H1 (cell line): ENCODE data around the gene SMARCC2. TPM values are rescaled to one million over a fixed set of nuclear protein-coding genes. Genes with fewer than 3 reads are reported as not detected.

Experiments used
- CTCF ChIA-PET: fragments of 300-600 bp; sonication (Branson Sonifier 250); formaldehyde crosslinking; loops from one replicate; lab custom pipeline; 2021; ENCODE audit not compliant: partially characterized antibody; lab: Charles Lee
- POLR2A ChIA-PET: fragments of 300-600 bp; sonication (Branson Sonifier 250); formaldehyde crosslinking; loops from one replicate; lab custom pipeline; 2021; ENCODE audit warnings: inconsistent platforms; ENCODE audit not compliant: partially characterized antibody; lab: Charles Lee
- DNase-seq, 2 experiments: peaks; one replicate each; pipeline versions ENCODE4 v3.0.0 to v3.0.0-alpha.2; 2010 to 2022; ENCODE audit warnings: low spot score in 2 of 2, low read depth in 1 of 2, mixed read lengths in 1 of 2
- FAIRE-seq: peaks from 2 replicates; lab custom pipeline; 2011; peaks lifted over from hg19 to GRCh38; lab: Jason Lieb, UNC
- H2AFZ ChIP-seq: 2 replicates; pipeline ENCODE4 v1.8.1; 2012; ENCODE audit warnings: low read length, inconsistent platforms
- H2AK5ac ChIP-seq: 2 replicates; pipeline ENCODE4 v1.6.1; 2013; ENCODE audit warnings: low read depth, low read length
- H2BK120ac ChIP-seq: replicated peaks from 2 replicates; pipeline ENCODE3; 2013; ENCODE audit warnings: low read depth, low read length, inconsistent platforms
- H2BK12ac ChIP-seq: 2 replicates; pipeline ENCODE4 v1.6.1; 2013; ENCODE audit warnings: low read depth, low read length
- H2BK15ac ChIP-seq: 2 replicates; pipeline ENCODE4 v1.6.1; 2013; ENCODE audit warnings: low read length
- H2BK20ac ChIP-seq: 2 replicates; pipeline ENCODE4 v1.6.1; 2013; ENCODE audit warnings: low read length
- H2BK5ac ChIP-seq: 2 replicates; pipeline ENCODE4 v1.6.1; 2013; ENCODE audit warnings: low read depth, low read length
- H3K14ac ChIP-seq: 2 replicates; pipeline ENCODE4 v1.6.1; 2013; ENCODE audit warnings: inconsistent platforms; ENCODE audit not compliant: insufficient read length
- H3K18ac ChIP-seq: 2 replicates; pipeline ENCODE4 v1.6.1; 2013; ENCODE audit warnings: low read length; ENCODE audit errors: extremely low read depth
- H3K23ac ChIP-seq: 2 replicates; pipeline ENCODE4 v1.6.1; 2013; ENCODE audit warnings: inconsistent platforms; ENCODE audit not compliant: insufficient read length
- H3K23me2 ChIP-seq: 2 replicates; pipeline ENCODE4 v1.6.1; 2013; ENCODE audit warnings: low read depth, low read length
- H3K27ac ChIP-seq: 2 replicates; pipeline ENCODE4 v1.6.1; 2011; ENCODE audit warnings: low read depth, low read length, inconsistent platforms
- H3K27me3 ChIP-seq, 4 experiments: replicated peaks in 1 of 4; 1 replicate in 1 of 4; 2 replicates in 3 of 4; pipeline versions ENCODE4 v1.6.1 to v1.8.1; 2011 to 2013; ENCODE audit warnings: low read length in 3 of 4, mild to moderate bottlenecking in 3 of 4, inconsistent platforms in 2 of 4, mixed read lengths in 2 of 4, moderate library complexity in 1 of 4; ENCODE audit not compliant: control insufficient read depth in 3 of 4, insufficient read depth in 3 of 4; ENCODE audit errors: extremely low read depth in 1 of 4
- H3K36me3 ChIP-seq, 4 experiments: 2 replicates each; pipeline versions ENCODE4 v1.6.1 to v1.8.1; 2011 to 2013; ENCODE audit warnings: mild to moderate bottlenecking in 4 of 4, low read length in 3 of 4, moderate library complexity in 2 of 4, control low read depth in 1 of 4, inconsistent platforms in 1 of 4; ENCODE audit not compliant: insufficient read depth in 4 of 4, control insufficient read depth in 2 of 4
- H3K4ac ChIP-seq: replicated peaks from 2 replicates; pipeline ENCODE3; 2013; ENCODE audit warnings: low read length, low read depth, mixed read lengths, inconsistent platforms; ENCODE audit not compliant: insufficient read length
- H3K4me1 ChIP-seq, 4 experiments: replicated peaks in 1 of 4; 1 replicate in 1 of 4; 2 replicates in 3 of 4; pipeline versions ENCODE4 v1.6.1 to v1.8.1; 2011 to 2013; ENCODE audit warnings: low read length in 3 of 4, inconsistent platforms in 2 of 4, mixed read lengths in 1 of 4; ENCODE audit not compliant: insufficient read depth in 4 of 4, control insufficient read depth in 3 of 4
- H3K4me2 ChIP-seq, 2 experiments: 2 replicates each; pipeline versions ENCODE4 v1.6.1 to v1.8.1; 2011 to 2013; ENCODE audit warnings: low read depth in 2 of 2, low read length in 2 of 2, control low read depth in 1 of 2, inconsistent platforms in 1 of 2, mild to moderate bottlenecking in 1 of 2; ENCODE audit not compliant: insufficient read depth in 1 of 2
- H3K4me3 ChIP-seq, 4 experiments: fragments of 200-600, 300-600 bp in 1 of 4; sonication (generic), shearing (Covaris generic), sonication (Bioruptor Twin) in 1 of 4; 2 replicates each; pipeline versions ENCODE4 v1.5.1 to v1.8.1; 2011 to 2016; ENCODE audit warnings: low read length in 4 of 4, low read depth in 3 of 4, control low read depth in 2 of 4, inconsistent platforms in 2 of 4, mild to moderate bottlenecking in 2 of 4, mixed read lengths in 1 of 4, moderate library complexity in 1 of 4; ENCODE audit not compliant: insufficient read depth in 2 of 4; ENCODE audit errors: extremely low read depth in 1 of 4
- H3K56ac ChIP-seq: replicated peaks from 2 replicates; pipeline ENCODE3; 2013; ENCODE audit warnings: low read depth, mild to moderate bottlenecking, mixed read lengths, low read length, inconsistent platforms; ENCODE audit not compliant: insufficient read length
- H3K79me1 ChIP-seq: 2 replicates; pipeline ENCODE4 v1.6.1; 2013; ENCODE audit warnings: low read depth, low read length, control low read depth
- H3K79me2 ChIP-seq, 2 experiments: 2 replicates each; pipeline versions ENCODE4 v1.6.1 to v1.8.1; 2012 to 2013; ENCODE audit warnings: low read length in 2 of 2, mild to moderate bottlenecking in 2 of 2, inconsistent platforms in 1 of 2; ENCODE audit not compliant: insufficient read depth in 2 of 2, control insufficient read depth in 1 of 2
- H3K9ac ChIP-seq, 4 experiments: replicated peaks in 1 of 4; 1 replicate in 1 of 4; 2 replicates in 3 of 4; pipeline versions ENCODE4 v1.6.1 to v1.8.1; 2011 to 2013; ENCODE audit warnings: low read depth in 3 of 4, low read length in 3 of 4, control low read depth in 2 of 4, mild to moderate bottlenecking in 2 of 4, moderate library complexity in 2 of 4, inconsistent platforms in 1 of 4; ENCODE audit errors: extremely low read depth in 1 of 4
- H3K9me3 ChIP-seq, 2 experiments: 2 replicates each; pipeline versions ENCODE4 v1.6.1 to v1.8.1; 2012 to 2013; ENCODE audit warnings: mild to moderate bottlenecking in 2 of 2, moderate library complexity in 2 of 2, control low read depth in 1 of 2, inconsistent platforms in 1 of 2, low read depth in 1 of 2, low read length in 1 of 2, mixed read lengths in 1 of 2; ENCODE audit not compliant: insufficient read depth in 2 of 2
- H4K20me1 ChIP-seq, 2 experiments: replicated peaks in 1 of 2; 2 replicates each; pipeline versions ENCODE3 to v1.8.1; 2011 to 2013; ENCODE audit warnings: inconsistent platforms in 2 of 2, low read length in 2 of 2, mild to moderate bottlenecking in 1 of 2; ENCODE audit not compliant: insufficient read depth in 2 of 2, control insufficient read depth in 1 of 2
- H4K5ac ChIP-seq: 2 replicates; pipeline ENCODE4 v1.6.1; 2013; ENCODE audit warnings: low read length, low read depth, mixed read lengths, inconsistent platforms; ENCODE audit not compliant: insufficient read length
- H4K8ac ChIP-seq: 2 replicates; pipeline ENCODE4 v1.8.0; 2013; ENCODE audit warnings: mild to moderate bottlenecking, moderate library complexity, low read length, inconsistent platforms; ENCODE audit not compliant: insufficient read depth; ENCODE audit errors: extremely low read depth
- H4K91ac ChIP-seq: replicated peaks from 2 replicates; pipeline ENCODE3; 2013; ENCODE audit warnings: low read length, mixed read lengths, inconsistent platforms; ENCODE audit not compliant: insufficient read length
- BRCA1 ChIP-seq: IDR thresholded peaks from 2 replicates; pipeline ENCODE4 v1.6.1; 2012; ENCODE audit warnings: low read depth, low read length, improper control_type of control experiment
- GTF2F1 ChIP-seq: IDR thresholded peaks from 2 replicates; pipeline ENCODE4 v1.6.1; 2012; ENCODE audit warnings: low read depth, low read length, improper control_type of control experiment, borderline replicate concordance
- HDAC2 ChIP-seq, 2 experiments: fragments of 300-600 bp in 1 of 2; sonication (generic) in 1 of 2; IDR thresholded peaks; 2 replicates each; pipeline ENCODE4 v1.6.1; 2011 to 2012; ENCODE audit warnings: low read depth in 2 of 2, low read length in 2 of 2, mild to moderate bottlenecking in 2 of 2, moderate library complexity in 2 of 2, borderline replicate concordance in 1 of 2, inconsistent platforms in 1 of 2
- PHF8 ChIP-seq: fragments of 200-600 bp; sonication (generic); conservative IDR thresholded peaks from 2 replicates; pipeline ENCODE4 v1.7.1; 2012; ENCODE audit warnings: low read depth, mild to moderate bottlenecking, inconsistent platforms, low read length, moderate library complexity
- RBBP5 ChIP-seq: IDR thresholded peaks from 2 replicates; pipeline ENCODE4 v1.7.1; 2012; ENCODE audit warnings: low read depth, mild to moderate bottlenecking, inconsistent platforms, low read length, moderate library complexity, borderline replicate concordance
- SIN3A ChIP-seq, 2 experiments: IDR thresholded peaks in 1 of 2; conservative IDR thresholded peaks in 1 of 2; 2 replicates each; pipeline ENCODE4 v1.6.1; 2011 to 2012; ENCODE audit warnings: low read length in 2 of 2, improper control_type of control experiment in 1 of 2, low read depth in 1 of 2, mild to moderate bottlenecking in 1 of 2
- SIRT6 ChIP-seq: IDR thresholded peaks from one replicate; pipeline ENCODE4 v1.7.1; 2012; ENCODE audit warnings: low read length, inconsistent platforms
- TAF7 ChIP-seq: optimal IDR thresholded peaks from 2 replicates; pipeline ENCODE3; 2011; ENCODE audit warnings: low read depth, mild to moderate bottlenecking, inconsistent platforms, low read length, moderate library complexity, borderline replicate concordance
- TBP ChIP-seq: IDR thresholded peaks from 2 replicates; pipeline ENCODE4 v1.6.1; 2011; ENCODE audit warnings: low read depth, low read length, improper control_type of control experiment
- WGBS, 2 experiments: shearing (Covaris generic) in 1 of 2; methylation state at CpG; one replicate each; pipeline versions ENCODE4 v1.1.6 to v1.1.7; 2013 to 2015; ENCODE audit warnings: low lambda C conversion rate in 2 of 2, mixed read lengths in 2 of 2, inconsistent platforms in 1 of 2, low coverage in 1 of 2, missing lambda C conversion rate in 1 of 2; ENCODE audit not compliant: insufficient replicate concordance in 2 of 2, insufficient coverage in 1 of 2, insufficient read length in 1 of 2; ENCODE audit errors: extremely low coverage in 1 of 2, missing lambda C conversion rate in 1 of 2; 5-methylcytosine and 5-hydroxymethylcytosine counted together
- polyA plus RNA-seq, 7 experiments: library from polyadenylated mRNA; depleted of rRNA in 3 of 7; stranded (reverse) in 5 of 7; unstranded in 2 of 7; fragments of >200 nt in 5 of 7; fragments of 200-250 nt in 2 of 7; gene quantifications; 1 replicate in 5 of 7; 2 replicates in 1 of 7; 4 replicates in 1 of 7; pipeline versions ENCODE4 v1.2.1 to v1.2.3, GENCODE V29; 2011 to 2013; ENCODE audit warnings: missing spikeins in 2 of 7, mixed read lengths in 2 of 7
- total RNA-seq: library from RNA; stranded (reverse); fragmentation: NEBNext Ultra II Directional; extraction: Animal tissue kit (Norgen Biotek cat#: 25700); gene quantifications from 2 replicates; pipeline ENCODE4 v1.2.1, GENCODE V29; 2021

Gene SMARCC2
- total and polyA plus RNA-seq, 2 of the 8 experiments (the other 6 are each of a cell fraction or from before 2014, with no cell fraction given): 33.9 to 78.5 TPM

DNA sequence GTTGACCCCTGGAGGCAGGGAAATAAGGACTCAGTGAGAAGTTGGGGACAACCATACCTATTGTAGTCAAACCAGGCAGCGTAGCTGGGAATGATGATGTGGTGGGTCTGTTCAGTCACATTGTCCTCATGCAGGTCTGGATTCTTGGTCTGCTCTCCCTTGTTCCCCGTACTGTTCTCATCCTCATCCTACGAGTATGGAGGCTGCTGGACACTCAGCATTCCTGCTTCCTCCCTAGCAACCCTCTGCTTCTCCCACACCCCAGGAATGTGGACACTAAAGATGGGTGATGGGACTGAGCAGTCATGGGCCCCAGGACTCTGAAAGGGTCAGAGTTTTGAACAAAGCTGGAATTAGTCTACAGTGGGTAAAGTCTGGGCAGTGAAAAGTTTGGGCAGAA is 10.9 kb downstream of the SMARCC2 start:
- no peaks in the 10 kb centered on the region for H3K9me3 ChIP-seq
- WGBS, 2 experiments: 94% methylated on average over 3 of the region's 3 CpGs; no CpG with 5 or more reads in 1 of the 2 experiments
- TF ChIP-seq SIN3A (conservative IDR thresholded peaks at IDR 0.05 in 1 of 2, IDR thresholded peaks at IDR 0.05 in 1 of 2; ENCODE audit: low read depth in 1 of 2, low read length in 2 of 2): no peak
- TF ChIP-seq PHF8: no peak
- no peak for TF ChIP-seq BRCA1
- no peak for TF ChIP-seq HDAC2 (IDR thresholded peaks at IDR 0.05; ENCODE audit: borderline replicate concordance in 1 of 2, low read depth in 2 of 2, low read length in 2 of 2)
- no peak for TF ChIP-seq GTF2F1
- no peak for TF ChIP-seq SIRT6
- no peak for TF ChIP-seq RBBP5
- TF ChIP-seq TBP: no peak
- no peak for TF ChIP-seq TAF7

More for the DNA sequence above, 10.9 kb downstream of the SMARCC2 start:
- DNase-seq (no peak), FAIRE-seq (no peak)
- H3K79me1 ChIP-seq: no peaks in the 10 kb centered on the region
- no peak overlapping the region for H2AFZ ChIP-seq
- H3K23me2 ChIP-seq: no peaks in the 10 kb centered on the region
- no peak overlapping the region for H2BK20ac ChIP-seq
- H3K4me1 ChIP-seq: no peaks in the 10 kb centered on the region
- peaks cover 0 to 6% of the 10 kb centered on the region in 2 experiments for H4K20me1 ChIP-seq
- H3K14ac ChIP-seq: no peak overlapping the region
- H2AK5ac ChIP-seq: no peak overlapping the region
- no peak overlapping the region for H3K18ac ChIP-seq
- H2BK120ac ChIP-seq: no peak overlapping the region
- no peak overlapping the region for H2BK12ac ChIP-seq
- no peak overlapping the region for H3K4me3 ChIP-seq
- H3K36me3 ChIP-seq: peaks cover 34 to 78% (median 66%) of the 10 kb centered on the region in 4 experiments
- H3K23ac ChIP-seq: no peak overlapping the region
- no peaks in the 10 kb centered on the region for H3K27me3 ChIP-seq
- no peak overlapping the region for H3K56ac ChIP-seq
- H3K27ac ChIP-seq: no peak overlapping the region
- H3K4ac ChIP-seq: no peak overlapping the region
- no peak overlapping the region for H4K5ac ChIP-seq
- no peak overlapping the region for H2BK15ac ChIP-seq
- H4K8ac ChIP-seq: no peak overlapping the region
- ChIA-PET POLR2A (interaction anchor here (0.7 to 26.3 kb wide), 7 partner anchors 3 to 129 kb away, joined by 3 to 656 read pairs (median 6); partner anchors contain the start of genes MYL6 and SMARCC2), CTCF (interaction anchor here (0.6 to 1.5 kb wide), 5 partner anchors 10 to 171 kb away, joined by 3 to 7 read pairs (median 3); partner anchors contain the start of gene SMARCC2)
- no peak overlapping the region for H3K9ac ChIP-seq
- no peak overlapping the region for H4K91ac ChIP-seq
- no peak overlapping the region for H2BK5ac ChIP-seq
- no peaks in the 10 kb centered on the region for H3K79me2 ChIP-seq
- no peak overlapping the region for H3K4me2 ChIP-seq
